Measurements from ENCODE around the gene MORN4. TPM values are rescaled to one million over a fixed set of nuclear protein-coding genes. Genes with fewer than 3 reads are reported as not detected.
"Not testable (repeated sequence)": the region's sequence is repeated elsewhere in the genome, so short reads cannot be mapped to it uniquely, and the experiment has no call there.

MORN4 gene
- total and polyA plus RNA-seq, 9 of the 15 experiments (the other 6 are each of a cell fraction or from before 2014, with no cell fraction given) = 8.3 to 23.9 (median 11.7) TPM

DNA sequence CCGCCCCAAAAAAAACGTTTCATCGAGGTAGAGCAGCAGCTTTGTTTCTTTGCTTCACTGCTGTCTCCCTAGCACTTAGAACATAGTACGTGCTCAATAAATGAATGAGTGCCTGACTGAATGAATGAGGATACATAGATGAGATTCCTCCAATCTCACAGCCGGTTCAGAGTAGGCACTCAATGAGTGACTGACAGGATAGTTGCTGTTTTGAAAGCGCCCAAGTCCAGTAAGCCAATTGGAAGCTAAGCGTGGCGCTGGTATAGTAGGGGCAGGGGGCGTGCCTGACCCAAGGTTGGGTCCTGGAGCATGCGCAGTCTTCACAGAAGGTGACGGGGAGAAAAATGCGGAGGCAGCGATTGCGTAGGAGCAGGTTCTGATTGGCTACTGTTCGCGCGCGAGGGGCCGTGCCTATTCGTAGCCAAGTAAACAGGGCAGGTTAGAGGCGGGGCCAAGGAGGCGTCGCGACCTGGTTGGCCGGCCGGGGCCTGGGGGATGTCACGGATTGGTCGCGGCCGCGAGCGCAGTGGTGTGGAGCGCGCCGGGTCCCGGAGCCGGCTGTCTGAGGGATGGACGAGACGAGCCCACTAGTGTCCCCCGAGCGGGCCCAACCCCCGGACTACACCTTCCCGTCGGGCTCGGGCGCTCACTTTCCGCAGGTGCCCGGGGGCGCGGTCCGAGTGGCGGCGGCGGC, 7.0 kb upstream of the MORN4 start, which contains the start of gene PI4K2A (continued):
- TF ChIP-seq MBD2 (IDR thresholded peaks at IDR 0.05; ENCODE audit: borderline replicate concordance, low read depth) (0 out of 2 replicates have a peak, but pooled peaks have one; percentile 26), SIN3A (IDR thresholded peaks at IDR 0.05; ENCODE audit: borderline replicate concordance in 2 of 2, control insufficient read depth in 1 of 2, low read depth in 2 of 2, low read length in 2 of 2) (0 out of 4 replicates have a peak, but pooled peaks of 1 of the 2 experiments have one; percentile 46), CREM (IDR thresholded peaks at IDR 0.05; ENCODE audit: low read depth) (peak; percentile 74), CREB1 (IDR thresholded peaks at IDR 0.05) (peak; percentile 50; the same call in 1 of the 2 replicates), CREB1 (CRISPR knock-in tag; IDR thresholded peaks at IDR 0.05) (peak; percentile 66)

DNA sequence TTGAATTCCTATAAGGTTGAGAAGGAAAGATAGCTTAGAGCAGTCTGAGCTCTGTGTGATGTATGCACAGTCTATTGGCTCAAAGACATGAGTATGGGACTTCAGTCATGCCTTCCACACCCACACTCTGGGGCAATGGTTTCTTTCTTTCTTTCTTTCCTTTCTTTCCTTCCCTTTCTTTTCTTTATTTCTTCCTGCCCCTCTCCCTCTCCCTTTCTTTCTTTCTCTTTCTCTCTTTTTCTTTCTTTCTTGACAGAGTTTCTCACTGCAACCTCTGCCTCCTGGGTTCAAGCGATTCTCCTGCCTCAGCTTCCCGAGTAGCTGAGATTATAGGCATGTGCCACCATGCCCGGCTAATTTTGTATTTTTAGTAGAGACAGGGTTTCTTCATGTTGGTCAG, 5.8 kb upstream of the MORN4 start:
- H3K27me3 ChIP-seq (ENCODE audit: control insufficient read depth in 2 of 2, insufficient read depth in 2 of 2, low read length in 2 of 2); ATAC-seq; H3K4me1 ChIP-seq (replicated peaks in 1 of 2; ENCODE audit: control insufficient read depth in 2 of 2, insufficient read depth in 2 of 2, low read length in 2 of 2); CTCF ChIA-PET (ENCODE audit: low intra/inter-chr PET ratio); FAIRE-seq; H4K20me1 ChIP-seq (replicated peaks; ENCODE audit: control insufficient read depth, insufficient read depth, low read length); H3K27ac ChIP-seq (ENCODE audit: extremely low read depth, low read depth, low read length); in situ Hi-C loops (cut with MboI); DNase-seq (ENCODE audit: extremely low read depth in 1 of 4, low spot score in 3 of 4); H3K9me1 ChIP-seq (ENCODE audit: control insufficient read depth, insufficient read depth, low read length); H3K4me2 ChIP-seq (ENCODE audit: insufficient read depth, low read length); H3K9ac ChIP-seq (ENCODE audit: insufficient read depth in 1 of 2, low read depth in 2 of 2, low read length in 2 of 2); BruUV-seq (replicated peaks); intact Hi-C loops (cut with micrococcal nuclease); H3K4me3 ChIP-seq; H3K9me3 ChIP-seq (replicated peaks; ENCODE audit: control insufficient read depth, insufficient read depth, low read depth, low read length); H3K36me3 ChIP-seq (ENCODE audit: control insufficient read depth, insufficient read depth, low read length): not testable (repeated sequence)
- Histone ChIP-seq H2AFZ (ENCODE audit: low read depth, low read length) (0 out of 2 replicates have a peak overlapping the region, but pooled peaks have one; percentile 44), H3K79me2 (ENCODE audit: control insufficient read depth, insufficient read depth, low read length) (peaks cover 26% of the 10 kb centered on the region)
- WGBS (ENCODE audit: insufficient coverage, low coverage, missing lambda C conversion rate) = no CpG with 5 or more reads among the region's 3 CpGs
- POLR2A ChIA-PET = interaction anchor here (0.7 kb wide), 1 partner anchor 14 kb away, joined by 5 read pairs; no protein-coding TSS in a partner anchor
- TF ChIP-seq, protein P1, sequence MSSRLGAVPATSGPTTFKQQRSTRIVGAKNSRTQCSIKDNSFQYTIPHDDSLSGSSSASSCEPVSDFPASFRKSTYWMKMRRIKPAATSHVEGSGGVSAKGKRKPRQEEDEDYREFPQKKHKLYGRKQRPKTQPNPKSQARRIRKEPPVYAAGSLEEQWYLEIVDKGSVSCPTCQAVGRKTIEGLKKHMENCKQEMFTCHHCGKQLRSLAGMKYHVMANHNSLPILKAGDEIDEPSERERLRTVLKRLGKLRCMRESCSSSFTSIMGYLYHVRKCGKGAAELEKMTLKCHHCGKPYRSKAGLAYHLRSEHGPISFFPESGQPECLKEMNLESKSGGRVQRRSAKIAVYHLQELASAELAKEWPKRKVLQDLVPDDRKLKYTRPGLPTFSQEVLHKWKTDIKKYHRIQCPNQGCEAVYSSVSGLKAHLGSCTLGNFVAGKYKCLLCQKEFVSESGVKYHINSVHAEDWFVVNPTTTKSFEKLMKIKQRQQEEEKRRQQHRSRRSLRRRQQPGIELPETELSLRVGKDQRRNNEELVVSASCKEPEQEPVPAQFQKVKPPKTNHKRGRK (tag; IDR thresholded peaks at IDR 0.05) = peak; percentile 81
